H9 (cell line): ENCODE results near the gene ACVR1C. TPM values are rescaled to one million over a fixed set of nuclear protein-coding genes. Genes with fewer than 3 reads are reported as not detected.

Experiments
- DNase-seq: peaks from one replicate; pipeline ENCODE4 v3.0.0-alpha.2; 2017
- H2AFZ ChIP-seq: one replicate; pipeline ENCODE4 v1.6.1; 2013; ENCODE audit warnings: mild to moderate bottlenecking, low read length, control low read depth, moderate library complexity
- H2AK5ac ChIP-seq: 2 replicates; pipeline ENCODE4 v1.6.1; 2013; ENCODE audit warnings: low read length, control low read depth, mixed read lengths; ENCODE audit not compliant: insufficient read length
- H2BK120ac ChIP-seq: one replicate; pipeline ENCODE4 v1.6.1; 2013; ENCODE audit warnings: low read depth, mild to moderate bottlenecking, low read length, control low read depth, inconsistent platforms; ENCODE audit not compliant: poor library complexity, severe bottlenecking
- H2BK12ac ChIP-seq: 2 replicates; pipeline ENCODE4 v1.6.1; 2013; ENCODE audit warnings: low read length, control low read depth, mixed read lengths, low read depth; ENCODE audit not compliant: insufficient read length
- H2BK15ac ChIP-seq: 2 replicates; pipeline ENCODE4 v1.6.1; 2013; ENCODE audit warnings: low read depth, low read length, control low read depth
- H2BK20ac ChIP-seq: one replicate; pipeline ENCODE4 v1.6.1; 2013; ENCODE audit warnings: low read depth, mild to moderate bottlenecking, low read length, control low read depth, inconsistent platforms; ENCODE audit not compliant: poor library complexity, severe bottlenecking
- H2BK5ac ChIP-seq: 2 replicates; pipeline ENCODE4 v1.6.1; 2013; ENCODE audit warnings: low read length, control low read depth, mixed read lengths; ENCODE audit not compliant: insufficient read length
- H3K14ac ChIP-seq: 2 replicates; pipeline ENCODE4 v1.6.1; 2013; ENCODE audit warnings: low read length, control low read depth; ENCODE audit not compliant: insufficient read depth
- H3K18ac ChIP-seq: 2 replicates; pipeline ENCODE4 v1.6.1; 2013; ENCODE audit warnings: low read depth, mild to moderate bottlenecking, mixed read lengths, low read length, control low read depth; ENCODE audit not compliant: insufficient read length
- H3K23ac ChIP-seq: 2 replicates; pipeline ENCODE4 v1.6.1; 2013; ENCODE audit warnings: low read length, control low read depth, mixed read lengths, low read depth; ENCODE audit not compliant: insufficient read length
- H3K23me2 ChIP-seq: 2 replicates; pipeline ENCODE4 v1.6.1; 2013; ENCODE audit warnings: low read depth, mild to moderate bottlenecking, mixed read lengths, low read length, control low read depth; ENCODE audit not compliant: insufficient read length, poor library complexity, severe bottlenecking
- H3K27ac ChIP-seq: 2 replicates; pipeline ENCODE4 v1.5.1; 2013; ENCODE audit warnings: low read length, control low read depth, mixed read lengths, low read depth; ENCODE audit not compliant: insufficient read length
- H3K27me3 ChIP-seq: 2 replicates; pipeline ENCODE4 v1.6.1; 2013; ENCODE audit warnings: low read length, control low read depth, inconsistent platforms; ENCODE audit not compliant: insufficient read depth
- H3K4ac ChIP-seq: 2 replicates; pipeline ENCODE4 v1.6.1; 2013; ENCODE audit warnings: low read depth, mild to moderate bottlenecking, control low read depth, inconsistent platforms, low read length, moderate library complexity
- H3K4me1 ChIP-seq: 2 replicates; pipeline ENCODE4 v1.6.1; 2013; ENCODE audit warnings: low read length, control low read depth, inconsistent platforms; ENCODE audit not compliant: insufficient read depth
- H3K4me2 ChIP-seq: 2 replicates; pipeline ENCODE4 v1.6.1; 2013; ENCODE audit warnings: low read length, control low read depth, mixed read lengths; ENCODE audit not compliant: insufficient read length, insufficient read depth
- H3K56ac ChIP-seq: 2 replicates; pipeline ENCODE4 v1.6.1; 2013; ENCODE audit warnings: low read depth, mild to moderate bottlenecking, mixed read lengths, low read length, control low read depth; ENCODE audit not compliant: insufficient read length
- H3K79me1 ChIP-seq: 2 replicates; pipeline ENCODE4 v1.6.1; 2013; ENCODE audit warnings: low read depth, mild to moderate bottlenecking, moderate library complexity, low read length, control low read depth, inconsistent platforms; ENCODE audit not compliant: insufficient read depth, poor library complexity, severe bottlenecking
- H3K79me2 ChIP-seq: 2 replicates; pipeline ENCODE4 v1.6.1; 2013; ENCODE audit warnings: low read length, control low read depth, inconsistent platforms; ENCODE audit not compliant: insufficient read depth
- H3K9ac ChIP-seq: 2 replicates; pipeline ENCODE4 v1.6.1; 2013; ENCODE audit warnings: low read length, control low read depth, mixed read lengths; ENCODE audit not compliant: insufficient read length; ENCODE audit errors: extremely low read depth
- H3K9me3 ChIP-seq: one replicate; pipeline ENCODE4 v1.6.1; 2013; ENCODE audit warnings: low read depth, low read length, inconsistent platforms; ENCODE audit not compliant: control insufficient read depth
- H3T11ph ChIP-seq: one replicate; pipeline ENCODE4 v1.6.1; 2013; ENCODE audit warnings: mild to moderate bottlenecking, low read length, control low read depth, inconsistent platforms
- H4K20me1 ChIP-seq: one replicate; pipeline ENCODE4 v1.6.1; 2013; ENCODE audit not compliant: control insufficient read depth, insufficient read length, insufficient read depth
- H4K5ac ChIP-seq: 2 replicates; pipeline ENCODE4 v1.6.1; 2013; ENCODE audit warnings: low read depth, mild to moderate bottlenecking, mixed read lengths, low read length, control low read depth; ENCODE audit not compliant: insufficient read length
- H4K8ac ChIP-seq: replicated peaks from 2 replicates; pipeline ENCODE4 v1.6.1; 2013; ENCODE audit warnings: low read length, control low read depth, mixed read lengths, low read depth; ENCODE audit not compliant: insufficient read length
- H4K91ac ChIP-seq: 2 replicates; pipeline ENCODE4 v1.6.1; 2013; ENCODE audit warnings: low read depth, mild to moderate bottlenecking, moderate library complexity, mixed read lengths, low read length, control low read depth; ENCODE audit not compliant: insufficient read length
- H3K27ac Mint-ChIP-seq, 3 experiments: 2 replicates in 2 of 3; 3 replicates in 1 of 3; pipeline ENCODE4 v1.8.0; 2020 to 2021; ENCODE audit warnings: mixed read lengths in 3 of 3, mild to moderate bottlenecking in 1 of 3, moderate library complexity in 1 of 3
- H3K27me3 Mint-ChIP-seq: 2 replicates; pipeline ENCODE4 v1.8.0; 2021; ENCODE audit warnings: low read depth, mild to moderate bottlenecking, moderate library complexity, mixed read lengths
- H3K36me3 Mint-ChIP-seq, 3 experiments: 2 replicates in 2 of 3; 3 replicates in 1 of 3; pipeline ENCODE4 v1.8.0; 2020 to 2021; ENCODE audit warnings: low read depth in 3 of 3, mixed read lengths in 3 of 3; ENCODE audit not compliant: insufficient read depth in 1 of 3
- H3K4me1 Mint-ChIP-seq, 2 experiments: 2 replicates each; pipeline ENCODE4 v1.8.0; 2020; ENCODE audit warnings: mixed read lengths in 2 of 2
- H3K4me3 Mint-ChIP-seq, 2 experiments: 2 replicates in 1 of 2; 3 replicates in 1 of 2; pipeline ENCODE4 v1.8.0; 2020 to 2021; ENCODE audit warnings: mild to moderate bottlenecking in 2 of 2, mixed read lengths in 2 of 2, moderate library complexity in 1 of 2
- H3K9me3 Mint-ChIP-seq, 2 experiments: 2 replicates in 1 of 2; 3 replicates in 1 of 2; pipeline ENCODE4 v1.8.0; 2020; ENCODE audit warnings: mild to moderate bottlenecking in 2 of 2, mixed read lengths in 2 of 2, moderate library complexity in 1 of 2
- CTCF ChIP-seq: fragments of 200-600 bp; sonication (generic); conservative IDR thresholded peaks from 3 replicates; pipeline ENCODE4 v1.8.0; 2021; ENCODE audit warnings: antibody characterized with exemption, mild to moderate bottlenecking
- WGBS: extraction: QIAGEN DNeasy Blood & Tissue Kit; methylation state at CpG from one replicate; pipeline ENCODE4 v1.1.7; 2013; ENCODE audit warnings: missing lambda C conversion rate, low lambda C conversion rate, mixed read lengths; ENCODE audit not compliant: insufficient read length; ENCODE audit errors: extremely low coverage; 5-methylcytosine and 5-hydroxymethylcytosine counted together
- total RNA-seq: library from RNA; stranded (reverse); gene quantifications from 2 replicates; pipeline ENCODE4 v1.2.1, GENCODE V29; 2021

Gene ACVR1C
- total RNA-seq, 1 experiment from 2014 or later = 0.81 TPM

DNA sequence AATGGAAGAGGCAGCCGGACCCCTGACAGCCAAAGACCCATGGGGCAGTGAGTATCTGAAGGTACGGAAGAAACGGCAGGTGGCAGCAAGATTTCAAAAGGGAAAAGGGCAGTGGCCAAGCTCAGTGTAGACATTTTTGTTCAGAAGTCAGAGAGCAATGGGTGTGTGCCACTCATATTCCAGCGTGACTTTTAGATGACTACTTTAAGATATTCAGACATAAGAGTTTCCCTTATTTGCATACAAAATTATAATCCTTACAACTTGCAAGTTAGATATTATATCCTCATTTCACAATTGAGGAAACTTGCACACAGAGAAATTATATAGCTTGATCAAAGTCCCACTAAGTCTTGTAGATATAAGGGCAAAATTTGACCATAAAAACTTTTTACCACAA is 124.0 kb downstream of the ACVR1C start:
- DNase-seq = no peak
- no peaks in the 10 kb centered on the region for H3K79me1 ChIP-seq
- no peaks in the 10 kb centered on the region for H3K4me1 ChIP-seq
- peaks cover 0 to 3% of the 10 kb centered on the region in 2 experiments; a peak in 2 of 5 replicates for H3K9me3 Mint-ChIP-seq
- no CpG with 5 or more reads among the region's 4 CpGs for WGBS
- no peak overlapping the region for H2BK15ac ChIP-seq
- H4K20me1 ChIP-seq = no peaks in the 10 kb centered on the region
- peaks cover 7% of the 10 kb centered on the region in 2 experiments; a peak in 3 of 4 replicates for H3K4me1 Mint-ChIP-seq
- no peak overlapping the region for H4K8ac ChIP-seq
- H3K4ac ChIP-seq = no peak overlapping the region
- H3T11ph ChIP-seq = no peak overlapping the region
- no peak overlapping the region for H3K23ac ChIP-seq
- H3K79me2 ChIP-seq = no peaks in the 10 kb centered on the region
- TF ChIP-seq CTCF = no peak
- no peak overlapping the region for H2BK5ac ChIP-seq
- no peak overlapping the region for H3K14ac ChIP-seq
- no peak overlapping the region for H2AFZ ChIP-seq
- no peak overlapping the region for H3K18ac ChIP-seq
- no peak overlapping the region for H3K56ac ChIP-seq
- H3K27me3 ChIP-seq = no peaks in the 10 kb centered on the region
- no peak overlapping the region for H3K27ac Mint-ChIP-seq
- H3K36me3 Mint-ChIP-seq = no peaks in the 10 kb centered on the region
- no peak overlapping the region for H3K4me3 Mint-ChIP-seq
- no peak overlapping the region for H2BK12ac ChIP-seq
- no peak overlapping the region for H4K91ac ChIP-seq
- no peak overlapping the region for H2AK5ac ChIP-seq
- H3K9me3 ChIP-seq = no peaks in the 10 kb centered on the region
- no peak overlapping the region for H2BK20ac ChIP-seq
- no peaks in the 10 kb centered on the region for H3K23me2 ChIP-seq
- no peak overlapping the region for H3K4me2 ChIP-seq
- peaks cover 1% of the 10 kb centered on the region; the same call in 1 of the 2 replicates for H3K27me3 Mint-ChIP-seq
- no peak overlapping the region for H2BK120ac ChIP-seq
- H4K5ac ChIP-seq = no peak overlapping the region
- no peak overlapping the region for H3K27ac ChIP-seq
- no peak overlapping the region for H3K9ac ChIP-seq
